Ascending aorta (tissue), 2 donors: Measurements from ENCODE around the gene ARL2BP. TPM values are rescaled to one million over a fixed set of nuclear protein-coding genes. Genes with fewer than 3 reads are reported as not detected.
A peak's percentile ranks its signal among the peaks of the same experiment; 100 is the strongest.

Source experiments
- DNase-seq, 2 donors: peaks; one replicate each; pipeline ENCODE4 v3.0.0-alpha.2; 2019; ENCODE audit warnings: low spot score in 2 of 2
- H3K27ac ChIP-seq, 2 donors: fragments of 200-600 bp; sonication (generic); one replicate each; pipeline ENCODE4 v1.5.1; 2016 to 2017; ENCODE audit warnings: mild to moderate bottlenecking in 1 of 2
- H3K27me3 ChIP-seq: fragments of 200-600 bp; sonication (generic); one replicate; pipeline ENCODE4 v1.5.1; 2017
- H3K36me3 ChIP-seq, 2 donors: fragments of 200-600 bp; sonication (generic); one replicate each; pipeline ENCODE4 v1.5.1; 2016
- H3K4me1 ChIP-seq, 2 donors: fragments of 200-600 bp; sonication (generic); one replicate each; pipeline ENCODE4 v1.5.1; 2016 to 2017; ENCODE audit warnings: mild to moderate bottlenecking in 1 of 2
- H3K4me3 ChIP-seq, 2 donors: fragments of 200-600 bp; sonication (generic); one replicate each; pipeline ENCODE4 v1.5.1; 2016 to 2017; ENCODE audit warnings: mild to moderate bottlenecking in 1 of 2
- H3K9me3 ChIP-seq, 2 donors: fragments of 200-600 bp; sonication (generic); one replicate each; pipeline ENCODE4 v1.5.1; 2016
- CTCF ChIP-seq, 3 experiments: fragments of 200-600 bp in 2 of 3; fragments of 450-650 bp in 1 of 3; sonication (generic) in 2 of 3; IDR thresholded peaks; one replicate each; pipeline ENCODE4 v1.5.1; 2016 to 2019; ENCODE audit warnings: antibody characterized with exemption in 3 of 3, mild to moderate bottlenecking in 1 of 3, moderate library complexity in 1 of 3
- intact Hi-C: fragments of 100-400 bp; cut with DNase I; formaldehyde crosslinking; loops from one replicate; pipeline ENCODE4 v1.15.1; 2023
- total RNA-seq: library from RNA; depleted of rRNA; stranded (reverse); fragments of >200 nt; gene quantifications from one replicate; pipeline ENCODE4 v1.1.0, GENCODE V29; 2016

ARL2BP gene
- total RNA-seq, 1 donor from 2014 or later, result 44.1 TPM

GRCh38 chr16:57245472-57246113 is 534 bp downstream of the ARL2BP start:
- H3K27ac ChIP-seq, result peak overlapping the region; percentile 92 to 96
- TF ChIP-seq CTCF (IDR thresholded peaks at IDR 0.05), result no peak
- intact Hi-C loops, result loop anchor here (1.0 to 10.0 kb wide), 7 partner anchors 51 to 489 kb away; partner anchors contain the start of genes CX3CL1, KATNB1, PSME3IP1 and RSPRY1
- peak in 1 of 2 donors; percentile 75 for DNase-seq
- H3K4me3 ChIP-seq, result peak overlapping the region; percentile 79 to 81
- no peaks in the 10 kb centered on the region for H3K9me3 ChIP-seq
- H3K27me3 ChIP-seq, result no peaks in the 10 kb centered on the region
- peaks cover 25 to 34% of the 10 kb centered on the region in 2 donors for H3K36me3 ChIP-seq
- H3K4me1 ChIP-seq, result peaks cover 2 to 12% of the 10 kb centered on the region in 2 donors

- intact Hi-C loops, result no loop called here
- peaks cover 74 to 86% of the 10 kb centered on the region in 2 donors for H3K36me3 ChIP-seq
- no peaks in the 10 kb centered on the region for H3K9me3 ChIP-seq
- no peaks in the 10 kb centered on the region for H3K27me3 ChIP-seq
- H3K4me1 ChIP-seq, result peaks cover 0 to 3% of the 10 kb centered on the region in 2 donors
- peak in 1 of 2 donors; percentile 9 for DNase-seq
- H3K4me3 ChIP-seq, result no peak overlapping the region
- no peak for TF ChIP-seq CTCF (IDR thresholded peaks at IDR 0.05)
- H3K27ac ChIP-seq, result no peak overlapping the region
Observed at GRCh38 chr16:57251352-57251751, 6.3 kb downstream of the ARL2BP start.

GRCh38 chr16:57252148-57252721 is 7.2 kb downstream of the ARL2BP start:
- peaks cover 69 to 87% of the 10 kb centered on the region in 2 donors for H3K36me3 ChIP-seq

GRCh38 chr16:57253466-57253865 is 8.4 kb downstream of the ARL2BP start:
- peak in 1 of 2 donors; percentile 18 for DNase-seq

More at GRCh38 chr16:57252148-57252721, 7.2 kb downstream of the ARL2BP start:
- no peak overlapping the region for H3K27ac ChIP-seq
- DNase-seq, result peak in 1 of 2 donors; percentile 37
- H3K4me1 ChIP-seq, result no peaks in the 10 kb centered on the region
- intact Hi-C loops, result no loop called here
- H3K4me3 ChIP-seq, result no peak overlapping the region
- H3K27me3 ChIP-seq, result no peaks in the 10 kb centered on the region
- H3K9me3 ChIP-seq, result no peaks in the 10 kb centered on the region
- no peak for TF ChIP-seq CTCF (IDR thresholded peaks at IDR 0.05)

More at GRCh38 chr16:57253466-57253865, 8.4 kb downstream of the ARL2BP start:
- TF ChIP-seq CTCF (IDR thresholded peaks at IDR 0.05), result no peak
- no peaks in the 10 kb centered on the region for H3K27me3 ChIP-seq
- H3K9me3 ChIP-seq, result no peaks in the 10 kb centered on the region
- H3K36me3 ChIP-seq, result peaks cover 65 to 77% of the 10 kb centered on the region in 2 donors
- intact Hi-C loops, result no loop called here
- no peak overlapping the region for H3K4me3 ChIP-seq
- H3K27ac ChIP-seq, result no peak overlapping the region
- H3K4me1 ChIP-seq, result no peaks in the 10 kb centered on the region
